Measurements from ENCODE around the gene SH3RF3. TPM values are rescaled to one million over a fixed set of nuclear protein-coding genes. Genes with fewer than 3 reads are reported as not detected.

The SH3RF3 gene
- total and polyA plus RNA-seq, 10 of the 15 experiments (the other 5 are each of a cell fraction or from before 2014, with no cell fraction given) = 0.08 to 8.8 (median 2.3) TPM

- no peaks in the 10 kb centered on the region for H4K20me1 ChIP-seq (ENCODE audit: control insufficient read depth, insufficient read depth)
- DNase-seq (ENCODE audit: low read depth, low spot score) (no peak), FAIRE-seq (no peak), ATAC-seq (no peak)
- ChIA-PET RAD21 (ENCODE audit: unreplicated experiment) (no interaction called here), POLR2A (no interaction called here), CTCF (interaction anchor here (0.9 kb wide), 1 partner anchor 134 kb away, joined by 3 read pairs; no protein-coding TSS in a partner anchor), SMC1A (ENCODE audit: uncharacterized antibody, unreplicated experiment) (no interaction called here)
- H3K4me3 ChIP-seq = no peak overlapping the region
- H2AFZ ChIP-seq (ENCODE audit: control insufficient read depth, low read depth, low read length) = no peak overlapping the region
- H3K9me3 ChIP-seq (replicated peaks; ENCODE audit: control insufficient read depth, insufficient read depth, low read length) = no peaks in the 10 kb centered on the region
- TF ChIP-seq BRCA1 (IDR thresholded peaks at IDR 0.05; ENCODE audit: low read depth, low read length) (no peak), EED (IDR thresholded peaks at IDR 0.05; ENCODE audit: low read depth) (no peak), YBX1 (IDR thresholded peaks at IDR 0.05) (no peak), HCFC1 (IDR thresholded peaks at IDR 0.05; ENCODE audit: low read length) (no peak), PAX8 (IDR thresholded peaks at IDR 0.05) (no peak), SMAD5 (IDR thresholded peaks at IDR 0.05; ENCODE audit: low read depth) (no peak), HDAC6 (IDR thresholded peaks at IDR 0.05; ENCODE audit: unreplicated experiment) (no peak), ZNF207 (IDR thresholded peaks at IDR 0.05; ENCODE audit: borderline replicate concordance) (no peak), NBN (IDR thresholded peaks at IDR 0.05) (no peak), RUNX3 (IDR thresholded peaks at IDR 0.05; ENCODE audit: low read length) (no peak), MEF2A (IDR thresholded peaks at IDR 0.05; ENCODE audit: insufficient read depth, low read depth, low read length) (no peak), SPI1 (IDR thresholded peaks at IDR 0.05; ENCODE audit: borderline replicate concordance, insufficient read depth, low read depth, low read length) (no peak), POLR2A (IDR thresholded peaks at IDR 0.05; ENCODE audit: low read depth, low read length) (no peak), ATF3 (IDR thresholded peaks at IDR 0.05; ENCODE audit: borderline replicate concordance, extremely low read depth, low read depth, low read length) (no peak), CTCF (IDR thresholded peaks at IDR 0.05 in 2 of 3, conservative IDR thresholded peaks at IDR 0.05 in 1 of 3; ENCODE audit: control insufficient read depth in 2 of 3, extremely low read depth in 1 of 3, insufficient read depth in 1 of 3, low read depth in 3 of 3, low read length in 3 of 3) (no peak), CBFB (IDR thresholded peaks at IDR 0.05; ENCODE audit: low read depth) (no peak), MAX (IDR thresholded peaks at IDR 0.05; ENCODE audit: low read depth, low read length) (no peak), MTA2 (IDR thresholded peaks at IDR 0.05; ENCODE audit: low read depth) (no peak)
- no peaks in the 10 kb centered on the region for H3K79me2 ChIP-seq (ENCODE audit: control insufficient read depth, insufficient read depth, low read length)
- in situ Hi-C loops (cut with MboI) (no loop called here), intact Hi-C loops (cut with micrococcal nuclease; ENCODE audit: unreplicated experiment) (no loop called here)
- H3K27me3 ChIP-seq (replicated peaks in 1 of 2; ENCODE audit: control insufficient read depth in 2 of 2, insufficient read depth in 2 of 2, low read length in 1 of 2) = no peaks in the 10 kb centered on the region; a peak in 1 of 4 replicates
- H3K4me1 ChIP-seq (ENCODE audit: control insufficient read depth, insufficient read depth, low read length) = no peaks in the 10 kb centered on the region
- no TSS peak for BruUV-seq (replicated peaks)
- WGBS (ENCODE audit: insufficient coverage, insufficient replicate concordance, low lambda C conversion rate, missing lambda C conversion rate) = 35% methylated on average over 7 of the region's 7 CpGs
- no peak overlapping the region for H3K27ac ChIP-seq (ENCODE audit: control insufficient read depth, insufficient read depth)
- H3K4me2 ChIP-seq (ENCODE audit: control insufficient read depth, insufficient read depth) = no peak overlapping the region
- H3K36me3 ChIP-seq (ENCODE audit: control insufficient read depth in 2 of 2, insufficient read depth in 2 of 2, low read length in 1 of 2) = no peaks in the 10 kb centered on the region; a peak in 2 of 4 replicates
- no peak overlapping the region for H3K9ac ChIP-seq (ENCODE audit: control insufficient read depth, insufficient read depth, low read length)
These were observed 247.1 kb downstream of the SH3RF3 start for GRCh38 chr2:109376115-109376514.

Data from GM12878 (cell line).